HG03139 (cell line): ENCODE data around the gene ZAP70.
A peak's percentile ranks its signal among the peaks of the same experiment; 100 is the strongest.
"Not testable (repeated sequence)": the region's sequence is repeated elsewhere in the genome, so short reads cannot be mapped to it uniquely, and the experiment has no call there.

Experiments used
- ATAC-seq: cut with Tn5 transposase; IDR thresholded peaks from one replicate; pipeline ENCODE4 v1.9.1; 2021; ENCODE audit not compliant: unreplicated experiment

The ZAP70 gene

GRCh38 chr2:97713296-97714083 is at the start of gene ZAP70:
Gene ZAP70, plus strand, starts transcription at chr2:97713576. Its CDS starts 10,461 bp downstream, at chr2:97724037.
- no peak for ATAC-seq

GRCh38 chr2:97663626-97663961 is 49.8 kb upstream of the ZAP70 start:
- ATAC-seq = no peak

DNA sequence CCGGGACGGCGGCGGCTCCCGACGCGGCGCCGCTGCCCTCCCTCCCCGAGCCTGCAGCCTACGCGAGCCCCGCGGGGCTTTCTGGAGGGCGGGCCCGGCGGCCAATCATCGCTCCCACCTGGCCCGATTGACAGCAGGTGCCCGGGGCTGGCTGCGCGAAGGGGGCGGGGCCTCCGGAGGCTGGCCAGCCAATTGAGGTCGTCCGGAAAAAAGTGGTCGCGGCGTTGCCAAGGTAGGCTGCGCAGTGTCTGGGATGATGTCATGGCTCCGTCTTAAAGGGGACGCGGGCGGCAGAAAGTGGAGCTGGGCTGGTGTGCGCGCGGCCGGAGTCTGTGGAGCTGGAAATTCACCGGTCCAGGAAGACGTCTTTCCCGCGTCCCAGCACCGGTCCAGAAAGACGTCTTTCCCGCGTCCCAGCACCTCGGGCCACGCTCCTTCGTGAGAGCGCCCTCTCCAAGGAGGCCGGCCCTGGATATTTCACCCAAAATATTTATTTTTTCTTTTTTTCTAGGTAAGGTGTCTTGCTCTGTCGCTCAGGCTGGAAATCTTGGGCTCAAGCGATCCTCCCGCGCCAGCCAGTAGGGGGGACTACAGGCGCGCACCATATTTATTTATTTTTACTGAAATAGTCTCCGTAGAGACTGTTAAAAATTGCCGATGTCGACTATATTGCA is 49.3 kb upstream of the ZAP70 start, which contains the start of gene ACTR1B:
TSS of gene ACTR1B (minus strand) at position 83 of the 674 bp plus-strand sequence. CDS start 154 bp downstream, outside the sequence.
- peak; percentile 83 for ATAC-seq

GRCh38 chr2:97664636-97664970 is 48.8 kb upstream of the ZAP70 start:
- ATAC-seq = no peak

DNA sequence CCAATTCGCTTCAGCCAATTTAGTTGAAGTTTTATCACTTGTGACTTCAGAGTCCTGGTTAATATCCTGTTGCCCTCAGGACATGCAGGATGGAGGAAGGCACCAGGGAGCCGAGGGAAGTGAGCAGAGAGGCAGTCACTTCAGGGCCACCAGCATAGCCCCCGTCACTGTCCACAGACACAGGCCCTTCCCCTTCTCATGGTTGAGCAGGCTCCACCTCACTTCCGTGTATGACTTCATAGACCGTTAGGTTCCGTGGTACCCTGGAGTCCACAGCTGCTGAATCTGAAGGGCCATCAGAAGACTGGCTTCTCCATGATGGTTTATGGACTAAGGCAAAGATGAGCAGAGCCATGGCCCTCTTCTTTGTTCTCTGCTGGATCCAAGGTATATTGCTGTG is 43.9 kb upstream of the ZAP70 start, which contains the start of gene C2orf92:
TSS of gene C2orf92 (plus strand) at position 266 of the 400 bp plus-strand sequence. CDS start at position 342, 76 bp downstream.
- ATAC-seq = no peak

- ATAC-seq = no peak
Observed at GRCh38 chr2:97670471-97670870, 42.9 kb upstream of the ZAP70 start.

GRCh38 chr2:97671526-97671925 is 41.9 kb upstream of the ZAP70 start:
- ATAC-seq = no peak

GRCh38 chr2:97672606-97673140 is 40.7 kb upstream of the ZAP70 start:
- not testable (repeated sequence) for ATAC-seq

GRCh38 chr2:97673182-97673914 is 40.0 kb upstream of the ZAP70 start:
- no peak for ATAC-seq

DNA sequence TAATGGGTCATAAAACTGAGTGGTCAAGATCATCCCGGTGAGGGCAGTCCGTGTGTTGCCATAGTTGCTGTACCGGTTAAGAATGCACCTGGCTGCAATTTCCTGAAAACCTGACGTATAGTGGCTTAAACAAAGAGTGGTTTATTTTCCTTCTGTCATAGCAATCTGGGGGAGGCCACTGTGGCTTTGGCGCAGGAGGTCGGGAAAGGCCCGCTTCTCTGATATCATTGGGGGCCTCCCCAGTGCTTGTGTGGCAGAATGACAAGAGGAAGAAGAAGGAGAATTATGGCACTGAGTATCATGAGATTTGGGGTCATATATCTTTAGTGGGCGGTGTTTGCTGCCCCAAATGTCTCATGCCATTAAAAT is 39.5 kb upstream of the ZAP70 start:
- no peak for ATAC-seq

GRCh38 chr2:97675430-97676113 is 37.8 kb upstream of the ZAP70 start:
- ATAC-seq = no peak

GRCh38 chr2:97676620-97677019 is 36.8 kb upstream of the ZAP70 start:
- no peak for ATAC-seq

GRCh38 chr2:97677480-97677879 is 35.9 kb upstream of the ZAP70 start:
- no peak for ATAC-seq

- ATAC-seq = no peak
Observed at GRCh38 chr2:97678298-97678697, 35.1 kb upstream of the ZAP70 start.

- not testable (repeated sequence) for ATAC-seq
Observed at GRCh38 chr2:97687235-97687634, 26.1 kb upstream of the ZAP70 start.

- ATAC-seq = no peak
Observed at GRCh38 chr2:97688062-97688827, 25.1 kb upstream of the ZAP70 start.

GRCh38 chr2:97691166-97691565 is 22.2 kb upstream of the ZAP70 start:
- no peak for ATAC-seq

DNA sequence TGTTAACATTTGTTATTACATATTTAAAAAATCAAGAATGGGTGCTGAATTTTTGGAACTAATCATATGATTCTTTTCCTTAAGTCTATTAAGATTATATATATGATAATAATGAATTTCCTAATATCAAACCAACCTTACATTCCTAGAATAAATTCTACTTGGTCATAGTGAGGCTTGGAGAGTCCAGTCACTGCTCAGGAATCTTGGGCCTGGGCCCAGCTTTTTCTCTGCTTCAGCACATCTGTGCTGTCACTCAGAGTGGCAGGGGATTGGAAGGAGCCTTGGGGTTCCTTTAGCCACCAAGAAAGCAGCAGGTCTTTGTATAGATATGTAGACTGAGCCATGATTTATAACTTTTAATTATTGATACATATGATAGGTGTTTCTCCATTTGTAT is 19.9 kb upstream of the ZAP70 start:
- no peak for ATAC-seq

DNA sequence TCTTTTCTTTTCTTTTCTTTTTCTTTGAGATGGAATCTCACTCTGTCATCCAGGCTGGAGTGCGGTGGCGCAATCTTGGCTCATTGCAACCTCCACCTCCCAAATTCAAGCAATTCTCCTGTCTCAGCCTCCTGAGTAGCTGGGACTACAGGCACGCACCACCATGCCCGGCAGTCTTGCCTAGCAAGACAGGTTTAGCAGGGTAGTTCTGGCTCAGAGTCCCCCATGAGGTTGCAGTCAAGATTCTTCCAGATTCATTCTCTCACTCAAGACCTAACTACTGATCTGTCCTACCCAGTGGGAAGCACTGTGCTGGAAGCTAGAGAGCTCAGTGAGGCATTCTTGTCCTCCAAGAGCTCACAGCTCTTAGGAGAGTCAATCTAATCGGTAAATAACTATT is 17.6 kb upstream of the ZAP70 start:
- no peak for ATAC-seq
